ENCODE measurements around the gene GRID1. TPM values are rescaled to one million over a fixed set of nuclear protein-coding genes. Genes with fewer than 3 reads are reported as not detected.

Gene GRID1
- total RNA-seq, 2 donors from 2014 or later = 0.27 to 0.85 TPM

DNA sequence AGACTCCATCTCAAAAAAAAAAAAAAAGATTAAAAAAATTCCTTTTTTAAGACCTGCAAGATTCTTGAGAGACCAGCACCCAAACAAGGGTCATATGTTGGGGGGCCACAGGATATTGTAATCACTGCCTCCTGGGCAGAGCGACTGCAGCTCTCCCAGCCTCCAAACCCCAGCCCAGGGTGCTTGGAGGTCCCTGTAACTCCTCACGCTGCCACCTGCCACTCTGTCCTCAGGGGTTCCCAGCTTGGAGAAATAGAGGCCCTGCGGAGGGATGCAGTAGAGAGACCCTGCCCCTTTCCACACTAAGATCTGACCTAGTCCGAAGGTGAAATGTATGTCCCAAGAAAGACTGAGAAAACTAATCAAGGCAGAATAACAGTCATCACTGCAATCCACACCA is 343.7 kb downstream of the GRID1 start:
- no peak overlapping the region for H3K4me3 ChIP-seq
- no peaks in the 10 kb centered on the region for H3K9me3 ChIP-seq
- no peaks in the 10 kb centered on the region for H3K4me1 ChIP-seq (ENCODE audit: control insufficient read depth in 1 of 2, low read depth in 2 of 2)

GRCh38 chr10:86020134-86020533 is 346.5 kb downstream of the GRID1 start:
- no peak for TF ChIP-seq CTCF (IDR thresholded peaks at IDR 0.05)
- H3K27me3 ChIP-seq (replicated peaks; ENCODE audit: insufficient read depth) = no peaks in the 10 kb centered on the region
- no peaks in the 10 kb centered on the region for H3K9me3 ChIP-seq
- H3K36me3 ChIP-seq = no peaks in the 10 kb centered on the region
- H3K4me3 ChIP-seq = no peak overlapping the region
- H3K27ac ChIP-seq = no peak overlapping the region
- H3K4me1 ChIP-seq (ENCODE audit: control insufficient read depth in 1 of 2, low read depth in 2 of 2) = no peaks in the 10 kb centered on the region
- ATAC-seq (ENCODE audit: insufficient number of reproducible peaks, low FRiP score, low read depth) (no peak), DNase-seq (ENCODE audit: low spot score) (no peak)

More for the DNA sequence above, 343.7 kb downstream of the GRID1 start:
- ATAC-seq (ENCODE audit: insufficient number of reproducible peaks, low FRiP score, low read depth) (no peak), DNase-seq (ENCODE audit: low spot score) (no peak)
- Histone ChIP-seq H3K27ac (no peak overlapping the region), H3K27me3 (replicated peaks; ENCODE audit: insufficient read depth) (no peaks in the 10 kb centered on the region), H3K36me3 (no peaks in the 10 kb centered on the region)
- no peak for TF ChIP-seq CTCF (IDR thresholded peaks at IDR 0.05)

DNA sequence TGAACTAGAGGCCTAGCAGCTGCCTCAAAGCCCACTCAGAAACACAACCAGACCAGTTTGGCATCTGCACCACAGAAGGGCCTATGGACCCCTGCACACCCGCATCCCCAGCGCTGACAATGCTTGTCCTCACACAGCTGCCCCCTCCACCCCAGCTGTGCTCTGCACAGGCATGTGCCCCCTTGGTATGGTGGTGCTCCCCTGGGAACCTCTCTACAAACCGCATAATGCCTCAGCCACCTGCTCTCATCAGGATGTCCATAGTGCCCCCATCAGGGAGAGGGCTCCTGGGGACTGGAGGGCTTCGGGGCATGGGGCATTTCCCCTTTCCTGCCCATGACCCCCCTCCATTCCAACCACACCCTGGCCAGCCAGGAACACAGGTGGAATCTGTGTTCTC is 347.5 kb downstream of the GRID1 start:
- no peak for TF ChIP-seq CTCF (IDR thresholded peaks at IDR 0.05)
- DNase-seq (ENCODE audit: low spot score) = no peak
- Histone ChIP-seq H3K9me3 (no peaks in the 10 kb centered on the region), H3K36me3 (no peaks in the 10 kb centered on the region), H3K4me1 (ENCODE audit: control insufficient read depth in 1 of 2, low read depth in 2 of 2) (no peaks in the 10 kb centered on the region), H3K4me3 (no peak overlapping the region), H3K27me3 (replicated peaks; ENCODE audit: insufficient read depth) (no peaks in the 10 kb centered on the region), H3K27ac (no peak overlapping the region)
- no peak for ATAC-seq (ENCODE audit: insufficient number of reproducible peaks, low FRiP score, low read depth)

- no peak for TF ChIP-seq CTCF (IDR thresholded peaks at IDR 0.05)
- H3K4me1 ChIP-seq (ENCODE audit: control insufficient read depth in 1 of 2, low read depth in 2 of 2) = no peaks in the 10 kb centered on the region
- ATAC-seq (ENCODE audit: insufficient number of reproducible peaks, low FRiP score, low read depth) (no peak), DNase-seq (ENCODE audit: low spot score) (no peak)
- H3K27me3 ChIP-seq (replicated peaks; ENCODE audit: insufficient read depth) = no peaks in the 10 kb centered on the region
- H3K36me3 ChIP-seq = no peaks in the 10 kb centered on the region
- no peaks in the 10 kb centered on the region for H3K9me3 ChIP-seq
- H3K4me3 ChIP-seq = no peak overlapping the region
- H3K27ac ChIP-seq = no peak overlapping the region
Measured at GRCh38 chr10:86018735-86019058, 347.9 kb downstream of the GRID1 start.

- no peak for ATAC-seq (ENCODE audit: insufficient number of reproducible peaks, low FRiP score, low read depth)
- Histone ChIP-seq H3K4me3 (no peak overlapping the region), H3K9me3 (no peaks in the 10 kb centered on the region), H3K4me1 (ENCODE audit: control insufficient read depth in 1 of 2, low read depth in 2 of 2) (no peaks in the 10 kb centered on the region), H3K27ac (no peak overlapping the region), H3K36me3 (no peaks in the 10 kb centered on the region), H3K27me3 (replicated peaks; ENCODE audit: insufficient read depth) (no peaks in the 10 kb centered on the region)
- no peak for DNase-seq (ENCODE audit: low spot score)
- TF ChIP-seq CTCF (IDR thresholded peaks at IDR 0.05) = no peak
Measured at GRCh38 chr10:86017841-86018734, 348.5 kb downstream of the GRID1 start.
